IPS-11a (cell line): ENCODE data around the gene RHBDL1.
"Not testable (repeated sequence)": the region's sequence is repeated elsewhere in the genome, so short reads cannot be mapped to it uniquely, and the experiment has no call there.

Source experiments
- H3K4me3 ChIP-seq: one replicate; pipeline ENCODE4 v1.5.1; 2013; ENCODE audit warnings: low read depth, low read length, control low read depth

The RHBDL1 gene

GRCh38 chr16:684071-684794 lies 8.8 kb downstream of the RHBDL1 start, which contains the start of gene JMJD8:
TSS of gene JMJD8 (minus strand) at chr16:684334. CDS start at chr16:684319, 15 bp downstream.
- peak within 1 kb of the TSS; percentile 81 for H3K4me3 ChIP-seq

GRCh38 chr16:684961-685696 lies 9.7 kb downstream of the RHBDL1 start:
- H3K4me3 ChIP-seq = no peak overlapping the region

GRCh38 chr16:685967-686366 lies 10.5 kb downstream of the RHBDL1 start:
- H3K4me3 ChIP-seq = no peak overlapping the region

- H3K4me3 ChIP-seq = no peak overlapping the region
These were observed 11.2 kb downstream of the RHBDL1 start for GRCh38 chr16:686459-687260.

GRCh38 chr16:687499-687898 lies 12.0 kb downstream of the RHBDL1 start:
- H3K4me3 ChIP-seq = no peak overlapping the region

GRCh38 chr16:689175-689897 lies 13.9 kb downstream of the RHBDL1 start:
- H3K4me3 ChIP-seq = peak overlapping the region; percentile 59

GRCh38 chr16:691242-691641 lies 15.8 kb downstream of the RHBDL1 start:
- H3K4me3 ChIP-seq = not testable (repeated sequence)

GRCh38 chr16:692356-693108 lies 17.1 kb downstream of the RHBDL1 start:
- no peak overlapping the region for H3K4me3 ChIP-seq

GRCh38 chr16:693364-693763 lies 17.9 kb downstream of the RHBDL1 start:
- H3K4me3 ChIP-seq = no peak overlapping the region

GRCh38 chr16:693766-694165 lies 18.3 kb downstream of the RHBDL1 start:
- peak overlapping the region; percentile 14 for H3K4me3 ChIP-seq

GRCh38 chr16:694187-694862 lies 18.9 kb downstream of the RHBDL1 start:
- peak overlapping the region; percentile 17 for H3K4me3 ChIP-seq

- H3K4me3 ChIP-seq = peak overlapping the region; percentile 54
These were observed 19.4 kb downstream of the RHBDL1 start for GRCh38 chr16:694863-695354.

GRCh38 chr16:695355-696089 lies 20.1 kb downstream of the RHBDL1 start:
- H3K4me3 ChIP-seq = peak overlapping the region; percentile 51

- no peak overlapping the region for H3K4me3 ChIP-seq
These were observed 23.6 kb downstream of the RHBDL1 start for GRCh38 chr16:698911-699671.

GRCh38 chr16:700684-701584 lies 25.5 kb downstream of the RHBDL1 start:
- no peak overlapping the region for H3K4me3 ChIP-seq

- no peak overlapping the region for H3K4me3 ChIP-seq
These were observed 26.9 kb downstream of the RHBDL1 start for GRCh38 chr16:702341-702740.

GRCh38 chr16:703406-703805 lies 27.9 kb downstream of the RHBDL1 start:
- no peak overlapping the region for H3K4me3 ChIP-seq
